Measurements from ENCODE around the gene BRD3.

DNA sequence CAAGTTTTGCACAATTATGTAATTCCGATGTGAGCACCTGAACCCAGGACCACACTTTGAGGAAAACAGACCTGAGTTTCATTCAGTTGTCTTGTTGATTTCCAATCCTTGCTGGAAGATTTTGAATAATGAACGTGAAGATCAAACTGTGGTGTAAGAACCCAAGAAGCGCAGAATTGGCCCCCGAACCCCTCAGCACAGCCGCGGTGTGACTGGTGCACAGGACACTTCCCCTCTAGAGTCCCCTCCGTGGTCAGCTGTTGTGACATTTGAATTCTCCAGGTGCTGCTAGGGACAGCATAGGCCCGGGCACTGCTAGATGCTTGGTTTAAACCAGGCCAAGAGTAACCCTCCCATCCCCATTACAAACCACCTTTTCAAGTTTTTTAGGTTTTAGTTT lies 40.8 kb downstream of the BRD3 start:
- TF ChIP-seq, protein P1, sequence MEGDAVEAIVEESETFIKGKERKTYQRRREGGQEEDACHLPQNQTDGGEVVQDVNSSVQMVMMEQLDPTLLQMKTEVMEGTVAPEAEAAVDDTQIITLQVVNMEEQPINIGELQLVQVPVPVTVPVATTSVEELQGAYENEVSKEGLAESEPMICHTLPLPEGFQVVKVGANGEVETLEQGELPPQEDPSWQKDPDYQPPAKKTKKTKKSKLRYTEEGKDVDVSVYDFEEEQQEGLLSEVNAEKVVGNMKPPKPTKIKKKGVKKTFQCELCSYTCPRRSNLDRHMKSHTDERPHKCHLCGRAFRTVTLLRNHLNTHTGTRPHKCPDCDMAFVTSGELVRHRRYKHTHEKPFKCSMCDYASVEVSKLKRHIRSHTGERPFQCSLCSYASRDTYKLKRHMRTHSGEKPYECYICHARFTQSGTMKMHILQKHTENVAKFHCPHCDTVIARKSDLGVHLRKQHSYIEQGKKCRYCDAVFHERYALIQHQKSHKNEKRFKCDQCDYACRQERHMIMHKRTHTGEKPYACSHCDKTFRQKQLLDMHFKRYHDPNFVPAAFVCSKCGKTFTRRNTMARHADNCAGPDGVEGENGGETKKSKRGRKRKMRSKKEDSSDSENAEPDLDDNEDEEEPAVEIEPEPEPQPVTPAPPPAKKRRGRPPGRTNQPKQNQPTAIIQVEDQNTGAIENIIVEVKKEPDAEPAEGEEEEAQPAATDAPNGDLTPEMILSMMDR (IDR thresholded peaks at IDR 0.05 in 4 of 5, conservative IDR thresholded peaks at IDR 0.05 in 1 of 5): no peak
- TF ChIP-seq POLR2A (IDR thresholded peaks at IDR 0.05): no peak
